Suprapubic skin (tissue), 4 donors: ENCODE measurements around the gene SORCS2. TPM values are rescaled to one million over a fixed set of nuclear protein-coding genes. Genes with fewer than 3 reads are reported as not detected.
A peak's percentile ranks its signal among the peaks of the same experiment; 100 is the strongest.

Source experiments
- DNase-seq, 2 donors: peaks; one replicate each; pipeline ENCODE4 v3.0.0-alpha.2; 2019; ENCODE audit warnings: low spot score in 2 of 2
- H3K27ac ChIP-seq: fragments of 200-600 bp; sonication (generic); one replicate; pipeline ENCODE4 v1.5.1; 2019
- H3K27me3 ChIP-seq: fragments of 200-600 bp; sonication (generic); one replicate; pipeline ENCODE4 v1.5.1; 2019
- H3K36me3 ChIP-seq: fragments of 200-600 bp; sonication (generic); one replicate; pipeline ENCODE4 v1.5.1; 2019
- H3K4me1 ChIP-seq: fragments of 200-600 bp; sonication (generic); one replicate; pipeline ENCODE4 v1.5.1; 2019
- H3K4me3 ChIP-seq: fragments of 200-600 bp; sonication (generic); one replicate; pipeline ENCODE4 v1.5.1; 2019; ENCODE audit warnings: mild to moderate bottlenecking
- H3K9me3 ChIP-seq: fragments of 200-600 bp; sonication (generic); one replicate; pipeline ENCODE4 v1.5.1; 2019
- EP300 ChIP-seq: sonication (generic); formaldehyde crosslinking; IDR thresholded peaks from one replicate; pipeline ENCODE4 v1.6.1; 2017; ENCODE audit warnings: antibody characterized with exemption
- POLR2A ChIP-seq, 2 donors: fragments of 450-650 bp; IDR thresholded peaks; one replicate each; pipeline ENCODE4 v1.6.1; 2017; ENCODE audit warnings: antibody characterized with exemption in 2 of 2, mild to moderate bottlenecking in 2 of 2, moderate library complexity in 2 of 2
- POLR2AphosphoS5 ChIP-seq, 3 donors: sonication (generic); formaldehyde crosslinking; IDR thresholded peaks; one replicate each; pipeline ENCODE4 v1.6.1; 2017; ENCODE audit warnings: antibody characterized with exemption in 3 of 3
- WGBS: methylation state at CpG from one replicate; pipeline ENCODE4 v1.1.5; 2018; 5-methylcytosine and 5-hydroxymethylcytosine counted together
- total RNA-seq, 4 donors: library from RNA; depleted of rRNA; stranded (reverse); fragments of >200 nt; gene quantifications; one replicate each; pipeline ENCODE4 v1.1.0, GENCODE V29; 2016
- TF ChIP-seq, protein P1 (sequence below), 2 donors: fragments of 200-600 bp in 1 of 2; fragments of 450-650 bp in 1 of 2; sonication (generic) in 1 of 2; IDR thresholded peaks; one replicate each; pipeline ENCODE4 v1.5.1; 2016 to 2019; ENCODE audit warnings: antibody characterized with exemption in 2 of 2, mild to moderate bottlenecking in 1 of 2, moderate library complexity in 1 of 2

The SORCS2 gene
- total RNA-seq, 4 donors from 2014 or later, result 0.94 to 4.6 (median 1.3) TPM

DNA sequence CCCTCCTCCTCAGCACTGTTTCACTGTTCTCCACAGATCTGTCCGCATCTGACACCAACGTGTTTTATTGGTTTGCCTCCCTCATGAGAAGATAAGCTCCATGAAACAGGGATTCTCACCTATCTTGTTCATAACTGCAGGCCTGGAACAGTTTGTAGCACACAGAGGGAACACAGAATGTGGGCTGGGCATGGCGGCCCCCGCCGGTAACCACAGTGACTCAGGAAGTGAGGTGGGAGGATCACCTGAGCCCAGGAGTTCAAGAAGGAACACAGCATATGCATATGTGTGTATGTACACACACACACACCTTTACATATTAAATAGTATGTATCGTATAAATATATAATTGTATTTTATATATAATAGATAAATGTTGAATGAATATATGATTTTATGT lies 578.7 kb downstream of the SORCS2 start:
- H3K27ac ChIP-seq, result no peak overlapping the region
- no peaks in the 10 kb centered on the region for H3K27me3 ChIP-seq
- H3K36me3 ChIP-seq, result peaks cover 72% of the 10 kb centered on the region
- TF ChIP-seq POLR2AphosphoS5 (IDR thresholded peaks at IDR 0.05) (no peak), POLR2A (IDR thresholded peaks at IDR 0.05) (no peak), EP300 (no peak)
- TF ChIP-seq, protein P1, sequence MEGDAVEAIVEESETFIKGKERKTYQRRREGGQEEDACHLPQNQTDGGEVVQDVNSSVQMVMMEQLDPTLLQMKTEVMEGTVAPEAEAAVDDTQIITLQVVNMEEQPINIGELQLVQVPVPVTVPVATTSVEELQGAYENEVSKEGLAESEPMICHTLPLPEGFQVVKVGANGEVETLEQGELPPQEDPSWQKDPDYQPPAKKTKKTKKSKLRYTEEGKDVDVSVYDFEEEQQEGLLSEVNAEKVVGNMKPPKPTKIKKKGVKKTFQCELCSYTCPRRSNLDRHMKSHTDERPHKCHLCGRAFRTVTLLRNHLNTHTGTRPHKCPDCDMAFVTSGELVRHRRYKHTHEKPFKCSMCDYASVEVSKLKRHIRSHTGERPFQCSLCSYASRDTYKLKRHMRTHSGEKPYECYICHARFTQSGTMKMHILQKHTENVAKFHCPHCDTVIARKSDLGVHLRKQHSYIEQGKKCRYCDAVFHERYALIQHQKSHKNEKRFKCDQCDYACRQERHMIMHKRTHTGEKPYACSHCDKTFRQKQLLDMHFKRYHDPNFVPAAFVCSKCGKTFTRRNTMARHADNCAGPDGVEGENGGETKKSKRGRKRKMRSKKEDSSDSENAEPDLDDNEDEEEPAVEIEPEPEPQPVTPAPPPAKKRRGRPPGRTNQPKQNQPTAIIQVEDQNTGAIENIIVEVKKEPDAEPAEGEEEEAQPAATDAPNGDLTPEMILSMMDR (IDR thresholded peaks at IDR 0.05), result no peak
- no peaks in the 10 kb centered on the region for H3K4me1 ChIP-seq
- H3K4me3 ChIP-seq, result no peak overlapping the region
- WGBS, result 77% methylated on average over 6 of the region's 6 CpGs
- H3K9me3 ChIP-seq, result no peaks in the 10 kb centered on the region
- peak in 1 of 2 donors; percentile 19 for DNase-seq

DNA sequence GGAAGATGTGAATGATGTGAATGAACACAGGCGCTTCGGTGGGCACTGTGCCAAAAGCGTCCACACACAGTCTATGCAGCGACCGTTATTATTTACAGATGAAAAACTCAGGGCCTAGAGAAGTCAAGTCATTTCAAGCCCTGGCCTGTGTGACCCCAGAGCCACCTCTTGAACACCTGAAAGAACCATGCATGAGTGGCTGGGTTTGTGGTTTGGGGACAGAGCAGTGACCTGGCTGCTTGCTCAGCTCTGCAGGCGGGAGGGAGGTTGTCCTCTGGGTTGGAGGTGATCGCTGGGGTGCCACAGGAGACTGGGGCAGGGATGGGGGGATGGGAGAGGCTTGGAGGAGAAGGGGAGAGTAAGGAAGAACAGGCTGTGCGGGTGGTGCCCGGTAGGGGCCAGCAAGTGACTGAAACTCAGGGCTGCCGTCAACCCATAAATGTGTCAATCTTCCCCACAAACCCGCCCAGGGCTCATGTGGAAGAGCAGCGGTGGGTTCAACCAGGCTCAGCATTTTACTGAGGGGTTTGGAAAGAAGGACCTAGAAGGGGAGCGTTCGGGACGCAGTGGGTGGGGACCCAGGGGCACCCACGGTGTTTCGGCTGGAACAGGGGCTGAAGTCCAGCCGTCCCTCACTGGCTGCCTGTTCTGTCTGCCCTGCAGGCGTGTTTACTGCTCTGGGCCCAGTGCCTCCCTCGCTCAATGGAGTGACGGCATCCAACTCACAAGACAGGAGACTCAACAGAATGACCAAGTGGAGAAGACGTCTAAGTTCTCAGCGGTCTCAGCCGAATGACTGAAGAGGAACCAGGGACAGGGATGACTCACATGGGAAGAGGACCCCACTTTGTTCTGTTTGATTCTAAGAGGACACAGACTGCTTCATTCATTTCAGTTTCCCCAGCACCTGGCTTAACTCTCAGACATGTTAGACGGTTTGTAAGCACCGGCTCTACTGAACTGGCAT lies 579.5 kb downstream of the SORCS2 start:
- Histone ChIP-seq H3K9me3 (no peaks in the 10 kb centered on the region), H3K27ac (no peak overlapping the region), H3K4me1 (no peaks in the 10 kb centered on the region), H3K27me3 (no peaks in the 10 kb centered on the region), H3K4me3 (no peak overlapping the region), H3K36me3 (peaks cover 72% of the 10 kb centered on the region)
- 84% methylated on average over 26 of the region's 26 CpGs for WGBS
- DNase-seq, result peak in 1 of 2 donors; percentile 48
- TF ChIP-seq, protein P1 (IDR thresholded peaks at IDR 0.05), result no peak
- TF ChIP-seq POLR2AphosphoS5 (IDR thresholded peaks at IDR 0.05) (no peak), EP300 (no peak), POLR2A (IDR thresholded peaks at IDR 0.05) (no peak)

DNA sequence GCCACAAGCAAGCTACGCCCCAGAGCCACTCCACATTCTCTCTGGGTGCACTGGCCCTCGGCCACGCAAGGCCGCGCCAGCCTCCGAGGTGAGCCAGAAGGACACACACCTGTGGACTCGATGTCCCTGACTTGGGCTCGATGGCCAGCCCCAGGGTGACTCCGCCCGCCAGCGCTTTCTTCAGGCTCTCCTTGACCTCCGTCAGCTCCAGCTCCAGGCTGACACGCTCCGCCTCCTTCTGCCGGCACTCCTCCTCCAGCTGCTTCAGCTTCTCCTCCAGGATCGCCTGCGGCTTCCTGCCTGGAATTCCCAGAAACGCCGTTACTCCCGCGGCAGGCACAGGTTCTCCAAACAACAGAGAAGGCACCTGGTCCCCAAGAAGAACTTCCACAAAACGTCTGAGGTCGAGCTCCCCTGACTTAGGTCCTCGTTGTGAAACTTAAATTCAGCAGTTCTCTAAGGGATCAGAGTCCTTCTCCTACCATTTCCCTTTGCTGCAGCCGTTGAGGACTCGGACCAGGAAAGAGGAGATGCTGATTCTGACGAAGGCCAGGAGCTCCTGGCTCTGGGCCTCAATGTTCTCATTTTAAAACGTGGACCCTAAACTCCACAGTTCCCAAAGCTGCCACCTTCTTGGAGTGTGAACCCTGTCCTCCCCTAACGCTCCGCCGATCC lies 580.5 kb downstream of the SORCS2 start:
- H3K9me3 ChIP-seq, result no peaks in the 10 kb centered on the region
- DNase-seq, result peak in 1 of 2 donors; percentile 63
- 74% methylated on average over 28 of the region's 31 CpGs for WGBS
- peaks cover 73% of the 10 kb centered on the region for H3K36me3 ChIP-seq
- H3K27ac ChIP-seq, result no peak overlapping the region
- no peaks in the 10 kb centered on the region for H3K4me1 ChIP-seq
- TF ChIP-seq, protein P1 (IDR thresholded peaks at IDR 0.05), result no peak
- TF ChIP-seq POLR2A (IDR thresholded peaks at IDR 0.05) (no peak), POLR2AphosphoS5 (IDR thresholded peaks at IDR 0.05) (no peak), EP300 (no peak)
- no peak overlapping the region for H3K4me3 ChIP-seq
- H3K27me3 ChIP-seq, result no peaks in the 10 kb centered on the region

DNA sequence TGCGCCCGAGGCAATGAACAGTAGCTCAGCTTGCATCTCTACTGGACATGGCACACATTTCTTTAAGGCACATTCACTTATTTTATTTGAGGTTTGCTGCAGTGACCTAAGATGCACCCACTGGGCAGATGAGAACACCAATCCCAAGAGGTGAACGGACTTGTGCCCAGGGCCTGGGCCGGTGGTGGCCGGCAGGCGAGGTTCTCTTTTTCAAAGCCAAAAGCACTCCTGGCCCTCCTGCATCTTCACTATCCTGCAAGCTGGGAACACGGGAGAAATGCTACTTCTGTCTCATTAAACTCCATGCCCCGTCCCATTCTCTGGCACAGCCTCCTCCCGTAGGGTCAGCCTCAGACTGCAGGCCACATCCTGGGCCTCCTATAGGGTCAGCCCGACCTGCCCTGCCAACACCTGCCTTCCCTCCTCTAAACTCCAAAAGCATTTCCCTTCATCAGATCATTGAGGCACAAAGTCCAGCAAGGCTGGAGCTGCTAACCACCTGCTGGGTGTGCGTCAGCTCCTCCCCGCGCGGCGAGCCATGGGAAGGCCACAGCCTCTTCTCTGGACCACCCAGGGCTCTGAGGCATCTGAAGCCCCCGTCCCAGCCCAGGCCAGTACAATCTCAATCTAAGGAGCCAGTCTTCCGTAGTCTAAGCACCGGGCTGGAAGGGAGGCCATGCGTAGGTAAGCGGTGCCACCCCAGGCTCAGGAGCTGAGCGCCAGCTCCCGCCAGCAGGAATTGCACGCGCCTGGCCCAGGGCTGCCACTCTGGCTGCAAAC lies 581.3 kb downstream of the SORCS2 start:
- no peaks in the 10 kb centered on the region for H3K27me3 ChIP-seq
- peak in 1 of 2 donors; percentile 40 for DNase-seq
- H3K27ac ChIP-seq, result no peak overlapping the region
- WGBS, result 91% methylated on average over 24 of the region's 24 CpGs
- no peaks in the 10 kb centered on the region for H3K9me3 ChIP-seq
- no peaks in the 10 kb centered on the region for H3K4me1 ChIP-seq
- TF ChIP-seq, protein P1 (IDR thresholded peaks at IDR 0.05), result no peak
- TF ChIP-seq EP300, result no peak
- no peak for TF ChIP-seq POLR2A (IDR thresholded peaks at IDR 0.05)
- H3K36me3 ChIP-seq, result peaks cover 73% of the 10 kb centered on the region
- H3K4me3 ChIP-seq, result no peak overlapping the region
